ENCODE results near the gene COQ4.

The COQ4 gene

GRCh38 chr9:128280084-128280622 lies 42.5 kb upstream of the COQ4 start:
- H3K4me3 ChIP-seq (replicated peaks; ENCODE audit: low read depth, low read length): no peak overlapping the region
- no peak for TF ChIP-seq CTCF (IDR thresholded peaks at IDR 0.05; ENCODE audit: low read length, missing control alignments)
- peak; percentile 45 for DNase-seq (ENCODE audit: low read depth)

- no peak overlapping the region for H3K4me3 ChIP-seq (replicated peaks; ENCODE audit: low read depth, low read length)
- DNase-seq (ENCODE audit: low read depth): peak; percentile 68
- TF ChIP-seq CTCF (IDR thresholded peaks at IDR 0.05; ENCODE audit: low read length, missing control alignments): no peak
These were observed 40.1 kb upstream of the COQ4 start for GRCh38 chr9:128282500-128282899.

- no peak overlapping the region for H3K4me3 ChIP-seq (replicated peaks; ENCODE audit: low read depth, low read length)
- TF ChIP-seq CTCF (IDR thresholded peaks at IDR 0.05; ENCODE audit: low read length, missing control alignments): no peak
- DNase-seq (ENCODE audit: low read depth): no peak
These were observed 37.4 kb upstream of the COQ4 start for GRCh38 chr9:128285033-128285784.

- no peak for TF ChIP-seq CTCF (IDR thresholded peaks at IDR 0.05; ENCODE audit: low read length, missing control alignments)
- no peak overlapping the region for H3K4me3 ChIP-seq (replicated peaks; ENCODE audit: low read depth, low read length)
- DNase-seq (ENCODE audit: low read depth): peak; percentile 64
These were observed 36.2 kb upstream of the COQ4 start for GRCh38 chr9:128286440-128286839.

GRCh38 chr9:128288273-128289004 lies 34.2 kb upstream of the COQ4 start:
- no peak for TF ChIP-seq CTCF (IDR thresholded peaks at IDR 0.05; ENCODE audit: low read length, missing control alignments)
- no peak overlapping the region for H3K4me3 ChIP-seq (replicated peaks; ENCODE audit: low read depth, low read length)
- no peak for DNase-seq (ENCODE audit: low read depth)

- TF ChIP-seq CTCF (IDR thresholded peaks at IDR 0.05; ENCODE audit: low read length, missing control alignments): no peak
- H3K4me3 ChIP-seq (replicated peaks; ENCODE audit: low read depth, low read length): no peak overlapping the region
- no peak for DNase-seq (ENCODE audit: low read depth)
These were observed 30.6 kb upstream of the COQ4 start for GRCh38 chr9:128292009-128292408.
